Stimulated activated CD8-positive, alpha-beta memory T cell treated with anti-CD3 and anti-CD28 coated beads, Interleukin-12 subunit alpha, Interleukin-12 subunit beta, amount 100 ng/mL, for 1 hour (primary cell): ENCODE data around the gene ZNF384.
"Not testable (repeated sequence)": the region's sequence is repeated elsewhere in the genome, so short reads cannot be mapped to it uniquely, and the experiment has no call there.

Experiments
- DNase-seq: peaks from one replicate; pipeline ENCODE4 v3.0.0-alpha.2; 2020; ENCODE audit warnings: low read depth

The ZNF384 gene

DNA sequence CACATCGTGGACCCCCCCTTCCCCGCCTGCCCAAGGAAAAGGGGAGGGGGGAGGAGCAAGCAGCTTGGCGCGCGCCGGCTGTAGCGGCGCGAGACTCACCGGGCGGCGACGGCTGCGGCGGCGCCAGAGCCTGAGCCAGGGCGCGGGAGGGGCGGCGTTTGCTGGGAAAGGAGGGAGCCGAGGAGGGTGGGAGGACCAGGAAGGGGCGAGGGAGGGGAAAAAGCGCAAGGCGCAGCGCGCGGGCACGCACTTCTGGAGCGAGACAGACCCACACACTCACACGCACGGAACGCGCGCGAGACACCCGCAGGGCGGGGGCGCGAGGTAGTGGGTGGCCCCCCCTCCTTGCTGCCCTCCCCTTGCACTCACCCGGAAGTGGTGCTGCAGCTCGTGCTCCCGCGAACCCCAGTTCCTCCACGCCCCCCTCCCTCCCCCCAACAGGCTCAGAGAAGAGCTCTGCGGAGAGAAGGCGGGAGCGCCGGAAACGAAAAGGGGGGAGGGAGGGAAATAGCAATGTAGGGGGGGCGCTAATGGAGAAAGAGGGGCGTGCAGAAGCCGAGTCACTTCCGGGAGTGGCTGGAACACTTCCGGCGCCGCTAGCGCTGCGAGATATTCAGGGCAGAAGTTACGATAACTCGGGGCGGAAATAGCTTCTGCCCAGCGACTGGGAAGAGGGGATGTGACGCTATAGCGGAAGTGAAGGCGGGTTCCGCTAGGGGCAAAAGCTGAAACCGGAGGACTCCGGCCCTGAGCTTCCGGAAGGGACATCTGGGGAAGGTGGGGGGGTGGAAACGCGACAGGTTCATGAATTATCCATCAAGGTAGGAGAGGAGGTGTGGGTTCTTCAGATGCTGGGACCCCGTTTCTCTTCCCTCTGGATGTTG lies at the start of gene ZNF384:
Gene ZNF384, minus strand, starts transcription at position 377 of the 884 bp plus-strand sequence. CDS start 9,855 bp downstream, outside the sequence.
- DNase-seq: peak; percentile 91

DNA sequence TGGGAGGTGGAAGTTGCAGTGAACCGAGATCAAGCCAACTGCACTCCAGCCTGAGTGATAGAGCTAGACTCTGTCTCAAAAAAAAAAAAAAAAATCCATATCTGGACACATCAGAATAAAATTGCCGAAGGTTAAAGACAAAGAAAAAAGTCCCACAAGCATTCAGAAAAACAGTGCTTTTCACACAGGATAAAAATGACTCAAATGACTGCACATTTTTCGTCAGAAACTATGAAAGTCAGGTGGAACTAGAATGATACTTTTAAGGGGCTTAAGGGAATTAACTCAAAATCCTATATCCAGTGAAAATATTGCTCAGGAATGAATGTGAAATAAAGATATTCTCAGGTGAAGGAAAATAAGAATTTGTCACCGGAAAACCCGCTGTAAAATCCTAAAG lies 47.6 kb upstream of the ZNF384 start:
- DNase-seq: no peak

DNA sequence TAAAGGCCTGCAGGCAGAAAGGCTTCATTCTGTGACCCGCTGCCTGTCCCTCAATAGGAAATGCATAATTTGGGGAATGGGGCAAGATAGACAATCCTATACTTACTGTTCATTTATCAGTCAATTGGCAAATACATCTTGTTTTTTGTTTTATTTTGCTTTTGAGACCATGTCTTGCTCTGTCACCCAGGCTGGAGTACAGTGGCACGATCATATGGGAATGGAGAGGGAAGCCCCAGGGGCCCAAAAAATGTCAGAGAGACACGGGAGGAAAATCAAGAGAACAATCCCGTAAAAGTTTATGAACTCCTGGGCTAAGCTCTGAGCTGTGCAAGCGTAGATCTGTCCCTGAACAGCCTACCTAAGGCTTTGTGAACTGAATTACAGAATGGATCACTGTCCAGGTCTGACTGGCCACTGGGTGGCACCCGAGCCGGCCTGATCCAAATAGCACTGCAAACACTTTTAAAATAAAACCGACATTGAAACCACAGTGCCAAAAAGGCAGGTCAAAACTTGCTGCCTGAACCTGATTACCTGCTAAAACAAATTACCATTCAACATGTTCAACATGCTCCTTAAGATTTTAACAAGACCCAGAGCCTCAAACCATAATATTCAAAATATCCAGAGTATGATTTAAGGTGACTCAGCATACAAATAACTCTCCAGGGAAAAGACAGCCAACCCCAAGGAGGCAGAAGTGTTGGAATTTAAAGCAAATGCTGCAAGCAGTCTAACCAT lies 46.4 kb upstream of the ZNF384 start:
- no peak for DNase-seq

DNA sequence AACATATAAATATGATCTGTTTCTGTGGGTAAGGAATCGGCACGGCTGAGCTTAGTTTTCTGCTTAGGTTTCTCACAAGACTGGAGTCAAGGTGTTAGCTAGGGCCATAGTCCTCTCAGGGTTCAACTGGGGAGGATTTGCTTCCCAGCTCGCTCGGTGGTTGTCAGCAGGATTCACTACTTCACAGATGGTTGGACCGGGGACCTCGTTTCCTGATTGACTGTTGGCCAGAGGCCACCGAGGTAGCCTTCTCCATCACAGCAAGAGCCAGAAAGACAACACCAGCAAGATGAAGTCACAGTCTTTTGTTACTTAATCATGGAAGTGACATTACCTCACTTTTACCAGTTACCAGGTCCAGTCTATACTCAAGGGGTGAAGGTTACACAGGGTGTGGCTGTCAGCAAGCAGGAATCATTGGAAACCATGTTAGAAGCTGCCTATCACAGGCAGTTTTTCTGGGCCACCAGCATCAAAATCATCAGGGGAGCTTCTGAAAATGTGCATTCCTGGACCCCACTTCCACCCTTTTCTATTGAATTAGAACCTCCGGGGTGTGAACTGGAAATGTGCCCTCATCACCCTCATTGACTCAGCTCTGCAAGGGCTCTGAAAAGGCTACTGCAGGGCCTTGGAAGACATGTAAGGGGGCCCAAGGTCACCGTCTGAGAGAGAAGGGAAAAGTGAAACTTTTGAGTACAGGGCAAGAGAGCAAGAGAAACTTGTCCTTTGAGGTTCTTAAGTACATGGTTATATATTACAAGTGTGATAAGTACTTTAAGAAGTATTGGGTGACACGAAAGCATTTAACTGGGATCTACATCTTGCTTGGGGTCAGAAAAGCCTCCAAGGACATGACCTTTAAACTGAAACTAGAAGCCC lies 45.6 kb upstream of the ZNF384 start:
- no peak for DNase-seq

DNA sequence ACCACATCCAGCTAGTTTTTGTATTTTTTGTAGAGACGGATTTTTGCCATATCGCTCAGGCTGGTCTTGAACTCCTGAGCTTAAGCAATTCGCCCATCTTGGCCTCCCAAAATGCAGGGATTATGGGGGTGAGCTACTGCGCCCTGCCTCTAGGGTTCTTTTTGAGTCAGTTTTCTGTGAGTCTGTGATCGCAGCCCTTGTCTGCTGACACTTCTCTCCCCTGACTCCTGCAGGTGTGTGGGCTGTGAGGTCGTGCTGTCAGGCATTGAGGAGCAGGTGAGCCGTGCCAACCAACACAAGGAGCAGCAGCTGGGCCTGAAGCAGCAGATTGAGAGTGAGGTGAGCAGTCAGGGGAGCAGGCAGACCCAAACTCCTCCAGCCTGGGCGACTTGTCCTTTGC lies 41.0 kb upstream of the ZNF384 start:
- no peak for DNase-seq

DNA sequence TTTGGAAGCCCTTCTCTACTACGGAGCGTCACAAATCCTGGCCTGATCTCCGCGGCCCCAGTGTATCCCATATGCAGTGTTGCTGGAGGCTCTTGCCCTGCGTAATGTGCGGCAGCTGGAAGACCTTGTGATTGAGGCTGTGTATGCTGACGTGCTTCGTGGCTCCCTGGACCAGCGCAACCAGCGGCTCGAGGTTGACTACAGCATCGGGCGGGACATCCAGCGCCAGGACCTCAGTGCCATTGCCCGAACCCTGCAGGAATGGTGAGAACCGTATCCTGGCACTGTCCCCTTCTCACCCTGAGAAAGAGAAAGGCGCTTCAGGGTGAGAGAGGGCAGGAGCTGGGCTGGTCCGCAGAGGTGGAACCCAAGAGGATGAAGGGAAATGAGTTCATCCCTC lies 40.0 kb upstream of the ZNF384 start:
- DNase-seq: no peak

DNA sequence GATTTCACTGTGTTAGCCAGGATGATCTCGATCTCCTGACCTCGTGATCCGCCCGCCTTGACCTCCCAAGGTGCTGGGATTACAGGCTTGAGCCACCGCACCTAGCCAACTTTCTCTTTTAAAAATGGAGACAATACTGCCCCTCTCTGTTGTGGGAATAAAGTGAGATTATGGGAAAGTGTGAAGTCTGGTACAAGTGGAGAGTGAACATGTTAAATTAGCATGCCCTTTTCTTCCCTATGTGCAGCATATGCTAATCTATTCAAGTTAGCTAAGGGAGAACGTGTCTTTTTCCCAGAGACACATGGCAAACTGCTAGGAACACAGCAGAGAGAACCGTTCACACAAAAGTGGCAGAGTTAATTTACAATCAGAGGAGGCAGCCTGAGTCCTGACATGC lies 36.2 kb upstream of the ZNF384 start:
- DNase-seq: no peak

DNA sequence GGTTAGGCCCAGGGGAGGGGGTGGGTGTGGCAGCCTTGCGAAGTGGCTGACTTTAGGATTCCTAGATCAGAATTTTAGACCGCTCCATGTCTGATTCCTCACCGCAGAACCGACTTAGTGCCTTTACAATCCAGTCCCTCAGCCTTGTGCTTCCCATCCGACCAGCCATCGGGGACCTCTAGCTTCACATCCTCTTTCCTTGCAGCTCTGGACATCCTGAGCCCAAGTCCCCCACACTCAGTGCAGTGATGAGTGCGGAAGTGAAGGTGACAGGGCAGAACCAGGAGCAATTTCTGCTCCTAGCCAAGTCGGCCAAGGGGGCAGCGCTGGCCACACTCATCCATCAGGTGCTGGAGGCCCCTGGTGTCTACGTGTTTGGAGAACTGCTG lies 35.2 kb upstream of the ZNF384 start:
- DNase-seq: no peak

DNA sequence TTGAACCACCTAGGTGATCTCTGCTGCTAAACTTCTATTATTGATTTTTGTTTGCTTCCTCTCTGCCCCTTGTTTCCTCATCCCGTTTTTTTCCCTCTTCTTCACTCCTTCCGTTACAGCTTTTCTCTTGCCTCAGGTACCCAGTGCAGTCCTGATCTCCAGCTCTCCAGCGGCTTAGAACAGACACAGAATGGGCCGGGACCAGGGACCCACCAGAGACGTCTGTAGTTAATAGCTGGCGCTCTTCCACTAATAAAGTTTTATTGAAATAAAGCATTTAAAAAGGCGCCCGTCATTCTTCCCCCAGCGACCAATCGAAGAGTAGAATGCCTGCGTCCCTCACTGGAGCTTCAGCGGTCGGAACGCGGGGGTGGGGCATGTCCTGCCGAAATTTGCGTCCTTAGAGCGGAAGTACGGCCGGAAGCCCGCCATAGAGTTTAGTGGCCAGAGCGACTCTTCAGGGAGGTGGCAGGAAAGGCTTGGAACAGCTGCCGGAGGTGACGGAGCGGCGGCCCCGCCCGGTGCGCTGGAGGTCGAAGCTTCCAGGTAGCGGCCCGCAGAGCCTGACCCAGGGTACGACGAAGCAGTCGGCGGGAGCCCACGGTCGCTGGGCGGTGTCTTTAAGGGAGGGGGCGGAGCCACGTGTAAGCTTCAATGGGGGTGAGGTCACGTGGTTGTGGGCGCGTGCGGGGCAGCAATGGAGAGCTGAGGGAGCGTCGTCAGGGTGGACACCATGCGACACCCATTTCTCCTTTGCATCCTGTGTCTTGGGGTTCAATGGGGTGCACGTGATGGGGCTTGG lies 34.6 kb upstream of the ZNF384 start, which contains the start of gene COPS7A:
Gene COPS7A, plus strand, starts transcription at position 440 of the 802 bp plus-strand sequence. CDS start 611 bp downstream, outside the sequence.
- DNase-seq: peak; percentile 92

DNA sequence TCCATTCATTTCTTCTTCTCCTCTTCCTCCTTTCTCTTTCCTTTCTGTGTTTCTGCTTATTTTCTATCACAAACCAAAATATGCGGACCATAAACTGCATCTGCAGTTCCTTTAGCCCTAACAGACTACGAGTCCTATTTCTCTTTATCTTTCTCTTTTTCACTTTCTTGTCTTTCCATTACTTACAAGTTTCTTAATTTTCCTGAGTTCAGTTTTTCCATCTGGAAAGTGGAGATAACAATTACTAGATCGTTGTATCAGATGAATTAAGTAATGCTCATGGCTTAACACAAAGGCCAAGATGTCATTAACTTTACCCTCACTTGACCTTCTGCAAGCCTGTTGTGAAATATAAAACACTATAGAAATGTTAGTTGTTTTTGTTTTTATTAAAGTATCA lies 33.7 kb upstream of the ZNF384 start:
- no peak for DNase-seq

DNA sequence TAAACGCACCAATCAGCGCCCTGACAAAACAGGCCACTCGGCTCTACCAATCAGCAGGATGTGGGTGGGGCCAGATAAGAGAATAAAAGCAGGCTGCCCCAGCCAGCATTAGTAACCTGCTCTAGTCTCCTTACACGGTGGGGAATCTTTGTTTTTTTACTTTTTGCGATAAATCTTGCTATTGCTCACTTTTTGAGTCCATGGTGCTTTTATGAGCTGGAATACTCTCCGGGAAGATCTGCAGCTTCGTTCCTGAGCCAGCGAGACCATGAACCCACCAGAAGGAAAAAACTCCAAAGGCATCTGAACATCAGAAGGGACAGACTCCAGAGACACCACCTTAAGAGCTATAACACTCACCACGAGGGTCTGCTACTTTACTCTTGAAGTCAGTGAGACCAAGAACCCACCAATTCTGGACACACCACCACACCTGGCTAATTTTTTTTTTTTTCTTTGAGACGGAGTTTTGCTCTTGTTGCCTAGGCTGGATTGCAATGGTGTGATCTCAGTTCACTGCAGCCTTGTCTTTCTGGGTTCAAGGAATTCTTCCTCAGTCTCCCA lies 27.8 kb upstream of the ZNF384 start:
- DNase-seq: no peak

DNA sequence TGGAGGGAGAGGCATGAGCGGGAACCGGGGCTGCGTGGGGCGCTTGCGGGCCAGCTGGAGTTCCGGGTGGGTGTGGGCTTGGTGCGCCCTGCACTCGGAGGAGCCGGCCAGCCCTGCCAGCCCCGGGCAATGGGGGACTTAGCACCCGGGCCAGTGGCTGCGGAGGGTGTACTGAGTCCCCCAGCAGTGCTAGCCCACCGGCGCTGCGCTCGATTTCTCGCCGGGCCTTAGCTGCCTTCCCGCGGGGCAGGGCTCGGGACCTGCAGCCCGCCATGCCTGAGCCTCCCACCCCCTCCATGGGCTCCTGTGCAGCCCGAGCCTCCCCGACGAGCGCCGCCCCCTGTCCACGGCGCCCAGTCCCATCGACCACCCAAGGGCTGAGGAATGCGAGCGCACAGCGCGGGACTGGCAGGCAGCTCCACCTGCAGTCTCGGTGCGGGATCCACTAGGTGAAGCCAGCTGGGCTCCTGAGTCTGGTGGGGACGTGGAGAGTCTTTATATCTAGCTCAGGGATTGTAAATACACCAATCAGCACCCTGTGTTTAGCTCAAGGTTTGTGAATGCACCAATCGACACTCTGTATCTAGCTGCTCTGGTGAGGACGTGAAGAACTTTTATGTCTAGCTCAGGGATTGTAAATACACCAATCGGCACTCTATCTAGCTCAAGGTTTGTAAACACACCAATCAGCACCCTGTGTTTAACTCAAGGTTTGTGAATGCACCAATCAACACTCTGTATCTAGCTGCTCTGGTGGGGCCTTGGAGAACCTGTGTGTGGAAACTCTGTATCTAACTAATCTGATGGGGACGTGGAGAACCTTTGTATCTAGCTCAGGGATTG lies 27.1 kb upstream of the ZNF384 start:
- not testable (repeated sequence) for DNase-seq

DNA sequence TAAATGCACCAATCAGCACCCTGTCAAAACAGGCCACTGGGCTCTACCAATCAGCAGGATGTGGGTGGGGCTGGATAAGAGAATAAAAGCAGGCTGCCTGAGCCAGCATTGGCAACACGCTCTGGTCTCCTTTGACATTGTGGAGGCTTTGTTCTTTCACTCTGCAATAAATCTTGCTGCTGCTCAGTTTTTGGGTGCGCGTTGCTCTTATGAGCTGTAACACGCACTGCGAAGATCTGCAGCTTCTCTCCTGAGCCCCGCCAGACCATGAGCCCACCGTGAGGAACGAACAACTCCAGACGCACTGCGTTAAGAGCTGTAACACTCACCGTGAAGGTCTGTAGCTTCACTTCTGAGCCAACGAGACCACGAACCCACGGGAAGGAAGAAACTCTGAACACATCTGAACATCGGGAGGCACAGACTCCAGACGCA lies 19.8 kb upstream of the ZNF384 start:
- DNase-seq: no peak

DNA sequence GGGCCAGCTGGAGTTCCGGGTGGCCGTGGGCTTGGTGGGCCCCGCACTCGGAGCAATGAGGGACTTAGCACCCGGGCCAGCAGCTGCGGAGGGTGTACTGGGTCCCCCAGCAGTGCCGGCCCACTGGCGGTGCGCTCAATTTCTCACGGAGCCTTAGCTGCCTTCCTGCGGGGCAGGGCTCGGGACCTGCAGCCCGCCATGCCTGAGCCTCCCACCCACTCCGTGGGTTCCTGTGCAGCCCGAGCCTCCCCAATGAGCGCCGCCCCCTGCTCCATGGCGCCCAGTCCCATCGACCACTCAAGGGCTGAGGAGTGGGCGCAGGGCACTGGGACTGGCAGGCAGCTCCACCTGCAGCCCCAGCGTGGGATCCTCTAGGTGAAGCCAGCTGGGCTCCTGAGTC lies 19.2 kb upstream of the ZNF384 start:
- not testable (repeated sequence) for DNase-seq

DNA sequence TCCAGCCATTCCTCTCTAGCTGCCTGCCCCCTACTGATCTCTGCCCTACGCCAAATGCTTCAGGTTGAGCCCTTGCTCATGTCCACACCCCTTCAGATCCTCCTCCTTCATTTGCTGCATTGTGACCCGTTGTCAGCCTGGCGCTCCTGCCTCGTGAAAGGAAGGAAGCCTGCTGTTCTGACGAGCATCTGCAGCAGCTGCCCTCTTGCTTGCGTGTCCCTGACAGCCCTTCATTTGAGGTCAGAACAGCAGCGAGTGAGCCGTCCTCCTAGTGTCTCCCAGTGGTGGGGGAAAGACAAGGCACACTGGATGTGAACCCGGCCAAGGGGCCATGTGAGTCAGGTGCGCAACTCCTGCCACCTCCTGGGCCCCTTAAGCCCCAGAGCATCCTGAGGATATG lies 14.5 kb upstream of the ZNF384 start:
- no peak for DNase-seq

DNA sequence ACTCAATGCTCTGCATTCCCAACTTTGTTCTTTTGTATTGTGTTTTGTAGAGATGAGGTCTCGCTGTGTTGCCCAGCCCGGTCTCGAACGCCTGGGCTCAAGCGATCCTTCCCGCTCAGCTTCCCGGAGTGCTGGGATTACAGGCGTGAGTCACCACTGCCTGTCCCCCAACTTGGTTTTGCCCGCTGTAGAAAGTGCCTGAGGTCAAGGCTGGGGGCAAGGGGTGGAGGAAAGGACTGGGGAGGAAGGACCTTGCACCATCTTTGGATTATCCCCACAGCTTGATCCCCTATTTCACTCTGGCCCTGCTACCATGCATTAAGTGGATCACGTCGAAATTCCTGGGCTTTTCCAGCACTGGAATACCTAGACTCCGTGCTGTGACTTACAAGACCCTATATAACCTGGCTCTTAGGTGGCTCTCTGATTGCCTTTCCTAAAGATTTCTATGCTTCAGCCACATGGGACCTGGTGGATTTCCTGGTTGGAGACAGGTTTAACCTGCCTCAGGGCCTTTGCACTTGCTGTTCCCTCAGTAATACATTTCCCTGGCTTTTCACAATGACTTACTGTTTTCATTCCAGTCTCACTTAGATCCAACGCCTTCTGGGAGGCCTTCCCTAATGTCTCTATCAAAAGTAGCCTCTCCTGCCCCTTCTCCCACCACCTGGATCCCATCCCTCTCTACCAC lies 12.0 kb upstream of the ZNF384 start:
- no peak for DNase-seq

DNA sequence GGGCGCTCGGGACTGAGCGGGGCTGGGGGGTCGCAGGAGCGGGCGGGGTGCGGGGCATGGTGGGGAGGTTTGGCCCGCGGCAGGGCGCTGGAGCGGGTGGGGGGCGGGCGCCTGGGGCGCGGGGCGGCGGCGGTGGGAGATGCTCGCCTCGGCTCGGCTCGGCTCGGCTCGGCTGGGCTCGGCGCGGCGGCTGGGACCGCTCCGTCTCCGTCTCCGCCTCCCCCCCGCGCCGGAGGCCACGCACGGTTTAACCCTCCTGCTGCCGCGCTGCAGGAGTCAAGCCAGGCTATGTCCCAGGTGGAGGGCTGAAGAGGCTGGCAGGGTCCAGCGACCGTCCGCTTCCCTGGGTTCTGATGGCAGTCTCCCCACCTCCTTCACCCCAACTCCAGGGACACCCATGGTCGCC lies 11.5 kb upstream of the ZNF384 start, which contains the start of gene PIANP:
Gene PIANP, minus strand, starts transcription at position 170 of the 406 bp plus-strand sequence. CDS start 2,754 bp downstream, outside the sequence.
- no peak for DNase-seq

DNA sequence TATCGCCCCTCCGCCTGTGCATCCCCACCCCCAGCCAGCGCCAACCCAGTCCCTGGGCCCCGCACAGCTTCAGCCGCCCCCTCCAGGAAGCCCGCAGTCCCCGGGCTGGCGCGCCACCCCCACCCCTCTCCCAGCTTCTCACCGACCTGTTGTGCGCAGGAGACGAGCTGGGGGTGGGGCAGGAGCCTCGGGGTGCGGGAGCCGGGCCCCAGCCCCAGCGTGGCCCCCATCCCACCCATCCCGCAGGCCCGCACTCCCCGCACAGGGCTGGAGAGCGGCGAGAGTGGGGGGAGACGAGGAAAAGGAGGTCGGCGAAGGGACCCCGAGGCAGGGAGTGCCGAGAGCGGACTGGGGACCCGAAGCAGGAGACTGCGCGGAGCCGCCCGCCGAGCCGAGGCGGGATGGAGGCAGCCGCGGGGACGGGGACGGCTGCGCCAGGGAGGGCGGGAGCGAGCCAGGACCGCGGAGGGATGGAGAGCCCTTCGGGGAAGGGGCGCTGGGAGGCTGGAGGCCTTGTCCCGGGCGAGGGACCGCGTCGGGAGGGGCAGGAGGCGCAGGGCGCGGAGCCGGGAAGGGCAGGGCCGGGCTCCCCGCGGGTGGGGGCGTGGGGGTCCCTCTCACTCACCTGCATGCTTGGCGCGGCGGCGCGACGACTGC lies 10.9 kb upstream of the ZNF384 start:
- DNase-seq: no peak
